Measurements from ENCODE around the gene ZCCHC2.

The ZCCHC2 gene

GRCh38 chr18:62539284-62540165, 16.7 kb downstream of the ZCCHC2 start:
- DNase-seq = no peak

DNA sequence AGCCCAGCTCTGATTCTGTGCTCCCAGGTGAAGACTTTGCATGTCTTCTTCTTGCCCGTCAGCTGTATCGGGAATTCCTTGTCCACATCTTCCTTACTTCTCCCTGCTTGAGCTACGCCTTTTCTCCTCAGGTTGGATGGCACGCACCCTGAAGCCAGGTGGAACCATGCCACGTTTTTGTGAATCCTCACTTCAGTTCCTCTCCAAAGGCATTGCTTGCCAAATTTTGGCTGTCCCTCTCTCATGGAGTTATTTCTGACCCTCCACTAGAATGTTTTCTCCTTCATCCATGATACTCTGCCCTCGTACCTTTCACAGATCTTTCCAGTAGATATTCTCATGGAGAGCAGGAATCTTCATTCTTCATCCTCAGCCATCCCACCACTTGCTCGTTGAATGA, 20.2 kb downstream of the ZCCHC2 start:
- DNase-seq = no peak

DNA sequence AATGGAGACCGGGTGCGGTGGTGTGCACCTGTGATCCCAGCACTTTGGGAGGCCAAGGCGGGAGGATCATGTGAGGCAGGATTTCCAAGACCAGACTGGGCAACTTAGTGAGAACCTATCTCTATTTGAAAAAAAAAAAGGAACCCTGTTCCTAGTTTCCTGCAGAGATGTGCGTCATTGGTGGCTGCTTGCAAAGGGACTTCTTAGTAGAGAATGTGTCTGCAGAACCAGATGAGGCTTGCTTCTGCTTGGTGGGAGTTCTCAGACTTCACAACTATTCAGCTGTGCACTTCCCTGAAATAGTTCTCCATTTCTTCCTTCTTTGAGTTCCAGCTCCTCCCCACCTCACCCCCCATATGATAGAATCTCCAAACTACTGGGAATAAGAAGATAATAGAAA, 22.3 kb downstream of the ZCCHC2 start:
- no peak for DNase-seq

- no peak for DNase-seq
Measured at GRCh38 chr18:62549755-62550154, 26.9 kb downstream of the ZCCHC2 start.

- DNase-seq = no peak
Measured at GRCh38 chr18:62550746-62551145, 27.9 kb downstream of the ZCCHC2 start.

GRCh38 chr18:62551972-62552513, 29.2 kb downstream of the ZCCHC2 start:
- no peak for DNase-seq

- no peak for DNase-seq
Measured at GRCh38 chr18:62554061-62554815, 31.4 kb downstream of the ZCCHC2 start.

- no peak for DNase-seq
Measured at GRCh38 chr18:62555135-62555534, 32.3 kb downstream of the ZCCHC2 start.

- no peak for DNase-seq
Measured at GRCh38 chr18:62556397-62556796, 33.6 kb downstream of the ZCCHC2 start.

DNA sequence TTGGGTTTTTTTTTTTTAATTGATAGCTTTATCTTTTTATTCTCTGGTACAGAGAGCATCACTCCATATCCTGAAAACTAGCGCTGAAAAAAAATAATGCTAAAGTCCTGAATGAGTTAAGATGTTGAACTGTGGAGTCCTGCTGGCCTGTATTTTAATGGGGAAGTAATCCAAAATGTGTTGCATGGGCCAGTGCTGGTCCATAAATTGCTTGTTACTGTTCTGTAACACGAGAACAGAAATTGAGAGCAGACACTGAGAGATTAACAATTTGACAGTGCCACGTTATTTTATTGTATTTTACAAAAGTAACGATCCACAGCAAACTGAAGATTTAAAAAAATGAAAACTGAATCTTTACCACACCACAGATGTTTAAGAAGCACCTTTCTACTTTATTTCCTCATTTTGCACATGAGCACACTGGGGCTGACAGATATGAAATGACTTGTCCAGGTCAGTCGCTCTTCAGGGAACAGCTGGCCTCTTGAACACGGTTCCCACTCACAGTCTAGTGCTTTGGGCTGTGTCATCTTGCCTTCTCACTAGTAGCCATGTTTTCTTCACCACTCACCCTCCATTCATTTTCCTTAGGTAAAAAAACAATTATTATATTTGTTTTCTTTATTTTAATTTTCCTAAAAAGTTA, 35.3 kb downstream of the ZCCHC2 start:
- DNase-seq = no peak

DNA sequence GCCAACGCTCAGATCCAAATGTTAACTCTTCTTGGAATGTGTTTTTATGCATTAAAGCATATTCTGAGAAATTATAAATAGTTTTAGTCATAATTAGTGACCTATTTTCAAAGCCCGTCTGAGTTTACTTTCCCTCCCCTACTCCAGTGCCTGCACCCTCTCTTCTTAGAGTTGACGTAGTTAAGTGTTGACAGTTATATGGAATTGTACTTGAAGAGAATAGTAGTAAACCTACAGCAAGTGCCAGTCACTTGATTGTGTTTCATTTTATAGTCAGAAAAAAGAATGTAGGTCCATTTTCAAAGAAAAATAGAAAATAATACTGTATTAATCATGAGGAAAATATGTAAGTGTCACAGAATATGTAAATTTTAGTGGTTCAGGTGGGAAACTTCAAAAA, 41.2 kb downstream of the ZCCHC2 start:
- no peak for DNase-seq

DNA sequence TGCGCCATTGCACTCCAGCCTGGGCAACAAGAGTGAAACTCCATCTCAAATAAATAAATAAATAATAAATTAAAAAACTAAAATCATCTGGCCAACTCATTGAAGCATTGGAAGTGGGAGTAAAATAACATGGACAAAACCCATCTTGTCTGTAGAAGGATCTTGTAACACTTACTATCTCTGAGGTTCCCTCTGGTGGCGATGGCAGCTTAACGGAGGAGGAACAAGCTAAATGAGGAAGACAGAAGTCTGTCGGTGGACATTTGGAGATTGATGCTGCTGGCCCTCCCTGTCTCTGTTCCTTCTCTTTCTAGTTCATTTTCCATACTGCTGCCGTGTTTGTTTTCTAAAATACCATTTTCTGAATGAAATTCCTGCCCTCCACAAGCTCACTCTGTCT, 43.4 kb downstream of the ZCCHC2 start:
- DNase-seq = no peak

DNA sequence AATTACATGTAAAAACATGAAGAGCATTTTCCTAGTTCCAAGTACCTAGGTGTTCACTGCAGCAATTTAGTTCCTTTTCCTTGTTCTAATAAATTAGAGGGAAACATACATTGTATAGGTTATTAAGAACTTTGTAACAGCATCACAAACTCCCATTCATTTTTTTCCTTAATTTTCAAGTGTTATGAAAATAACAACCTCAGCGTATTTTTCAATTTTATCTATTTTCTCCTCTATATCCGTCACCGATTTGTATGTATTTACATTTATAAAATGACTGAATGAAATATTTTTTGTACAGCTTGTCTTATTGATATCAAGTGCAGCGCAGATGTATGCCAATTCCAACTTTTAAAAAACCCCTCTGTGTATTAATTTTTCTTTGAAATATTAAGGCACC, 44.0 kb downstream of the ZCCHC2 start:
- no peak for DNase-seq

DNA sequence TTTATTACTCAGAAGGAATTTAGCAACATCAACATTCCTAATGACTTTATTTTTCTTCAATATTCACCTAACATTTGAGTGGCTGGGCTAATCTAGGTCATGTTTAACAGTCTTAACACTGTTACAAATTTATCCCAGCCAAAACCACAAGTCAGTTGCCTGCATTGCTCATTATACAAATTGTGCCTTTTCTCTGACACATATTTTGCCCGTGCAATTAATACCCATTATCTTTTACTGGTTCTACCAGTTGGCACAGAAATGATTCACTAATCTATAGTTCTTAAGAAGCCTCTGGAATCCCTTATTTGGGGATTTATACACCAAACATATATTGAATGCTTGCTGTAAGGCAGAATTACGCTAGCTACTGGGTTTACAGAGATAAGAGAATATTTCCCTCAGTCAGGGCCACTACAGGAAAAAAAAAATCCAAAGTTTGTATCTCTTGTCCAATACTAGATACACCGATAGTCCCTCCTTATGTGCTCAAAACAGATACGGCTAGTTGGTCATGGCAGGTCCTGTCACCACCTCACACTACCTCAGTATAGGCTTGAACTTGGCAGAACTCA, 46.3 kb downstream of the ZCCHC2 start:
- DNase-seq = no peak

GRCh38 chr18:62571037-62571436, 48.2 kb downstream of the ZCCHC2 start:
- DNase-seq = no peak

DNA sequence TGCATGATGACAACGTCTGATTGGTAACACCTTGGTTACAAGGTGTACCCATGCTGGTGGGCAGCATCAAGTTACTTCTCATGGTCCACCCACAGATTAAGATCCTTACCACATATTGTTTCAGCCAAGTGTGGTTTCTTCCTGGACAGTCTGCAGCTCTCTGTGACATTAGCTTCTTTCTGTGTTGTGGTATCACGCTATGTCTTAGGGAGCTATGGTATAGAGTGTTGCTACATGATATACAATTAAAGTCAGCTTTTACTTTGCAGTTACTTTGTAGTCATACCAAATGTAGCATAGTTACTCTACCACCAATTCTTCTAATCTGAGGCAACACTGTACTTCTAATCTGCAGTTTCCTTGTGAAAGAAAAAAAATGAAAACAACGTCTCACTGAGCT, 48.8 kb downstream of the ZCCHC2 start:
- DNase-seq = no peak

- no peak for DNase-seq
Measured at GRCh38 chr18:62572456-62572855, 49.6 kb downstream of the ZCCHC2 start.

DNA sequence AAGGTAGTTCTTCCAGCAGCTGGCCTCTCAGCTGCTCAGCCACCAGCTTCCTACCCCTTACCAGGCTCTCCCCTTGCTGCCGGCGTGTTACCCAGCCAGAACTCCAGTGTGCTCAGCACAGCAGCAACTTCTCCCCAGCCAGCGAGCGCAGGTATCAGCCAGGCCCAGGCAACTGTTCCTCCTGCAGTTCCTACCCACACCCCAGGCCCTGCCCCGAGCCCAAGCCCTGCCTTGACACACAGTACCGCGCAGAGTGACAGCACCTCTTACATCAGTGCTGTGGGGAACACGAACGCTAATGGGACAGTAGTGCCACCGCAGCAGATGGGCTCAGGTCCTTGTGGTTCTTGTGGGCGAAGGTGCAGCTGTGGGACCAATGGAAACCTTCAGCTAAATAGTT, 52.0 kb downstream of the ZCCHC2 start:
- DNase-seq = no peak

- DNase-seq = no peak
Measured at GRCh38 chr18:62576271-62576670, 53.4 kb downstream of the ZCCHC2 start.

DNA sequence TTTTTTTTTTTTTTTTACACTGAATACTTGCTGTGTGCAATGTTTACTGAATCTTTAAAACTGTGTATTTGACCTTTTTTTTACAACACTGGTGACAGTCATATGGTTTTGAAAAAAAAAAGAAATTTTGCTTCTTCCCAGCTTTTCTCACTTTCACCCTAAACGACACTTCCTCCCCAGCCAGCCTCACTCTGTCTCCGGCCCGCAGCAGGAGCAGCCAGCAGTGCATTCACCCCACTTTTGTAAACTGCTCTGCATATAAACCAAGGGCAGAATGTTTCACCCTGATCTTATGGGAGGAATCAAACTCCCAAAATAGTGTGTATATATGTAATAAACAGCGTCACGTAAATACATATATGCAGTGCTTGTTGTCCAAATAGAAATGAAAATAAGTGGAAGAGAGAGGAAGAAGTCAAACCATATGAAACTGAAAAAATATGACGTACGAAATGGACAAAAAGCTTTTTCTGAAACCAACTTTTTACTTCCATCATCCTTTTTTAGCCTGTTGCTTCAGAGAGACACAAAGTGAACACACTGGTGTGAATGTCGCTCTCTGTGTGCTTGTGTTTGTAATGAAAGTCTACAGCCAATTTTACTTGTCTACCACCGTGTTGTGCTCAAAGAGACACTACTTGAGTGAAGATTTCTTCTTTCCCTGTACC, 54.2 kb downstream of the ZCCHC2 start:
- DNase-seq = no peak

DNA sequence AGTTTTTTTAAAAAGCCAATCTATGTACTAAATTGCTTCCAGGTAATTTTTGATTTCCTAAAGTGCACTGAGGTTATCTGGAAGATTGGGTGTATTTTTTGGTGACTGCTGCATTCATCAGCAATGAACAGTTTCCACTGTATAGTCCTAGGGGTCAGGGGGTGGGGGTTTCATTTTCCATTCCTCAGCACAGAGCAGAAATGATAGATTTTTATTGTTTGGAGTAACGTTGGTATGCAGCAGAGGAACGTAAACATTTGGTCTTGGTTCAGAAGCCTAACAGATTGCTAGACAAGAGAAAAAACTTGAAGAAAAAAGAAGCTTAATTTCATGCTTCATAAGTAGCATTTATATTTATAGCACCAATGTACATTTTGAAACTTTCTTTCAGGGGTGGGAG, 54.9 kb downstream of the ZCCHC2 start:
- DNase-seq = no peak

DNA sequence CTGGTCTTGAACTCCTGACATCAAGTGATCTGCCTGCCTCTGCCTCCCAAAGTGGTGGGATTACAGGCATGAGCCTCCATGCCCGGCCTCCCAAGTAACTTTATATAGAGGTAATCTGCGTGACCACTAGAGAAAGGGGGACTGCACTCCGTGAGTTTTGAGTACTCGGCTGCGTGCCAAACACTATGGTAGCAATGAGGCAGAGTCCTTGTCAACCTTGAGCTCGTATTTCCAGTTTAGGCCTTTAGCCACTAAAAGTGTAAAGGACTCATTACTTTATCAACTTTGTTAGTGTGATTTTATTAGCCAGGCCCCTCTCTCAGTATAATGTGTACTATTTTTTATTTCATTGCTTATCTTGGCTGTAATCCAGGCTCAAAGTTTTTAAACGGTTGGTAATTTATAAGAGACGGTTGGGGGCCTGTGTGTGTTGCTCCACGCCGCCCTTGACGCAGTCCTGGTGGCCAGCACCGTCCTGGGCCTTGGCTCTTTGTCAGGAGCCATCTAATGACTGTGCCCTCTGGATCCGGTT, 56.2 kb downstream of the ZCCHC2 start:
- no peak for DNase-seq

Data from NCI-H1694 (cell line).